Astrocyte (in vitro differentiated cells and primary cell): ENCODE results near the gene BRS3. TPM values are rescaled to one million over a fixed set of nuclear protein-coding genes. Genes with fewer than 3 reads are reported as not detected.

ENCODE experiments used
- DNase-seq: peaks from one replicate; pipeline ENCODE4 v3.0.0-alpha.2; 2010; ENCODE audit warnings: low read depth
- FAIRE-seq: peaks from 2 replicates; lab custom pipeline; 2011; peaks lifted over from hg19 to GRCh38; lab: Jason Lieb, UNC
- H2AFZ ChIP-seq: 2 replicates; pipeline ENCODE4 v1.6.0; 2012; ENCODE audit warnings: low read depth, low read length, inconsistent platforms
- H3K27ac ChIP-seq: 2 replicates; pipeline ENCODE4 v1.5.1; 2011; ENCODE audit warnings: low read depth, low read length, inconsistent platforms
- H3K27me3 ChIP-seq: 2 replicates; pipeline ENCODE4 v1.6.0; 2011; ENCODE audit warnings: low read length, inconsistent platforms; ENCODE audit not compliant: insufficient read depth
- H3K36me3 ChIP-seq: 2 replicates; pipeline ENCODE4 v1.5.1; 2011; ENCODE audit warnings: low read length, inconsistent platforms; ENCODE audit not compliant: insufficient read depth
- H3K4me1 ChIP-seq: 2 replicates; pipeline ENCODE4 v1.5.1; 2011; ENCODE audit warnings: low read length, inconsistent platforms; ENCODE audit not compliant: insufficient read depth
- H3K4me2 ChIP-seq: 2 replicates; pipeline ENCODE4 v1.6.0; 2012; ENCODE audit warnings: low read length, inconsistent platforms
- H3K4me3 ChIP-seq: 2 replicates; pipeline ENCODE4 v1.5.1; 2011; ENCODE audit warnings: low read depth, mild to moderate bottlenecking, low read length, inconsistent platforms; ENCODE audit not compliant: insufficient read depth
- H3K79me2 ChIP-seq: 2 replicates; pipeline ENCODE4 v1.6.0; 2012; ENCODE audit warnings: mild to moderate bottlenecking, low read length, inconsistent platforms; ENCODE audit not compliant: insufficient read depth
- H3K9ac ChIP-seq: 2 replicates; pipeline ENCODE4 v1.6.0; 2012; ENCODE audit warnings: mild to moderate bottlenecking, low read length, inconsistent platforms
- H3K9me3 ChIP-seq: 2 replicates; pipeline ENCODE4 v1.5.1; 2012; ENCODE audit warnings: low read depth, mild to moderate bottlenecking, low read length, inconsistent platforms; ENCODE audit not compliant: insufficient read depth
- H4K20me1 ChIP-seq: 2 replicates; pipeline ENCODE4 v1.6.0; 2012; ENCODE audit warnings: low read length, inconsistent platforms; ENCODE audit not compliant: insufficient read depth
- H3K27ac Mint-ChIP-seq: one replicate; pipeline ENCODE4 v1.8.0; 2021; ENCODE audit warnings: mild to moderate bottlenecking, mixed read lengths; ENCODE audit not compliant: unreplicated experiment
- H3K27me3 Mint-ChIP-seq: one replicate; pipeline ENCODE4 v1.8.0; 2021; ENCODE audit warnings: low read depth, mixed read lengths; ENCODE audit not compliant: unreplicated experiment
- H3K36me3 Mint-ChIP-seq: one replicate; pipeline ENCODE4 v1.8.0; 2021; ENCODE audit warnings: low read depth, mixed read lengths; ENCODE audit not compliant: unreplicated experiment
- H3K4me1 Mint-ChIP-seq: one replicate; pipeline ENCODE4 v1.8.0; 2021; ENCODE audit warnings: low read depth, mixed read lengths; ENCODE audit not compliant: unreplicated experiment
- H3K4me3 Mint-ChIP-seq: one replicate; pipeline ENCODE4 v1.8.0; 2021; ENCODE audit warnings: mild to moderate bottlenecking, moderate library complexity, mixed read lengths; ENCODE audit not compliant: unreplicated experiment
- H3K9me3 Mint-ChIP-seq: one replicate; pipeline ENCODE4 v1.8.0; 2021; ENCODE audit warnings: mild to moderate bottlenecking, mixed read lengths; ENCODE audit not compliant: unreplicated experiment
- EZH2 ChIP-seq: IDR thresholded peaks from 2 replicates; pipeline ENCODE4 v1.6.1; 2012; ENCODE audit warnings: mild to moderate bottlenecking, low read length, inconsistent platforms; ENCODE audit not compliant: insufficient read depth
- total RNA-seq: library from RNA; stranded (reverse); gene quantifications from 2 replicates; pipeline ENCODE4 v1.2.1, GENCODE V29; 2021
- TF ChIP-seq, protein P1 (sequence below): IDR thresholded peaks from 2 replicates; pipeline ENCODE4 v1.5.1; 2011; ENCODE audit warnings: low read depth, mild to moderate bottlenecking, inconsistent platforms, low read length, moderate library complexity; ENCODE audit not compliant: insufficient read depth

BRS3 gene
- total RNA-seq, 1 donor from 2014 or later = not detected

DNA sequence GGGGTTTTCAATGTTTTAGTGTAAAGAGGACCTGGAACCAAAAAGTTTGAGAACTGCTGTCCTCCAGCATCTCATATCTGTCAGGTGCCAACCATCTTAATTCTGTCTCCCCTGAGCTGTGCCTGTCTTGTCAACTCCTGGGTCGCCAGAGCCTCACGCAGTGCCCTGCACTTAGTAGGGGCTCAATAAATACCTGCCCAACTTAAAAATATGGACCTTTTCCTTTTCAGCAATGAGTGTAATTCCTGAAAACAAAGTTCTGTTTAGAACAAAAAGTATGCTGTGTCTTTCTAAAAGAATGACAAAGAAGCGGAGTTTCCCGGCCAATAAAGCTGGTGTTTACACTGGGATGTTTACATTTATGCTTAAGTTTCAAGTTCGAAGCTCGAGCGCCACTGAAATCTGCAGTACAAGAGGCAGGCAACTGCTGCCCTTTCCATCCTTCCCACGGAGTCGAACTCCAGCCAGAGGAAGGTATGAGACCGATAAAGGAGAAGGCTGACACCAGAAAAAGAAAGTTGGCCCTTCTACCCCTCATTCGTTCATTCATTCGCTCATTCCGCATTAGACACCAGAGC, 8.5 kb downstream of the BRS3 start:
- H2AFZ ChIP-seq = peak overlapping the region; percentile 90
- no peak for DNase-seq
- H3K27me3 ChIP-seq = no peaks in the 10 kb centered on the region
- Mint-ChIP-seq H3K4me3 (peak overlapping the region; percentile 89), H3K36me3 (no peaks in the 10 kb centered on the region), H3K9me3 (no peaks in the 10 kb centered on the region), H3K4me1 (no peaks in the 10 kb centered on the region), H3K27ac (peak overlapping the region; percentile 98), H3K27me3 (no peaks in the 10 kb centered on the region)
- H3K4me1 ChIP-seq = no peaks in the 10 kb centered on the region
- no peaks in the 10 kb centered on the region for H4K20me1 ChIP-seq
- H3K9ac ChIP-seq = peak overlapping the region; percentile 88
- peaks cover 21% of the 10 kb centered on the region for H3K79me2 ChIP-seq
- no peak for TF ChIP-seq EZH2
- TF ChIP-seq, protein P1, sequence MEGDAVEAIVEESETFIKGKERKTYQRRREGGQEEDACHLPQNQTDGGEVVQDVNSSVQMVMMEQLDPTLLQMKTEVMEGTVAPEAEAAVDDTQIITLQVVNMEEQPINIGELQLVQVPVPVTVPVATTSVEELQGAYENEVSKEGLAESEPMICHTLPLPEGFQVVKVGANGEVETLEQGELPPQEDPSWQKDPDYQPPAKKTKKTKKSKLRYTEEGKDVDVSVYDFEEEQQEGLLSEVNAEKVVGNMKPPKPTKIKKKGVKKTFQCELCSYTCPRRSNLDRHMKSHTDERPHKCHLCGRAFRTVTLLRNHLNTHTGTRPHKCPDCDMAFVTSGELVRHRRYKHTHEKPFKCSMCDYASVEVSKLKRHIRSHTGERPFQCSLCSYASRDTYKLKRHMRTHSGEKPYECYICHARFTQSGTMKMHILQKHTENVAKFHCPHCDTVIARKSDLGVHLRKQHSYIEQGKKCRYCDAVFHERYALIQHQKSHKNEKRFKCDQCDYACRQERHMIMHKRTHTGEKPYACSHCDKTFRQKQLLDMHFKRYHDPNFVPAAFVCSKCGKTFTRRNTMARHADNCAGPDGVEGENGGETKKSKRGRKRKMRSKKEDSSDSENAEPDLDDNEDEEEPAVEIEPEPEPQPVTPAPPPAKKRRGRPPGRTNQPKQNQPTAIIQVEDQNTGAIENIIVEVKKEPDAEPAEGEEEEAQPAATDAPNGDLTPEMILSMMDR = no peak
- H3K4me3 ChIP-seq = peak overlapping the region; percentile 83
- H3K27ac ChIP-seq = peak overlapping the region; percentile 92
- peaks cover 3% of the 10 kb centered on the region for H3K36me3 ChIP-seq
- H3K9me3 ChIP-seq = no peaks in the 10 kb centered on the region
- FAIRE-seq = peak; percentile 83
- peak overlapping the region; percentile 94 for H3K4me2 ChIP-seq

DNA sequence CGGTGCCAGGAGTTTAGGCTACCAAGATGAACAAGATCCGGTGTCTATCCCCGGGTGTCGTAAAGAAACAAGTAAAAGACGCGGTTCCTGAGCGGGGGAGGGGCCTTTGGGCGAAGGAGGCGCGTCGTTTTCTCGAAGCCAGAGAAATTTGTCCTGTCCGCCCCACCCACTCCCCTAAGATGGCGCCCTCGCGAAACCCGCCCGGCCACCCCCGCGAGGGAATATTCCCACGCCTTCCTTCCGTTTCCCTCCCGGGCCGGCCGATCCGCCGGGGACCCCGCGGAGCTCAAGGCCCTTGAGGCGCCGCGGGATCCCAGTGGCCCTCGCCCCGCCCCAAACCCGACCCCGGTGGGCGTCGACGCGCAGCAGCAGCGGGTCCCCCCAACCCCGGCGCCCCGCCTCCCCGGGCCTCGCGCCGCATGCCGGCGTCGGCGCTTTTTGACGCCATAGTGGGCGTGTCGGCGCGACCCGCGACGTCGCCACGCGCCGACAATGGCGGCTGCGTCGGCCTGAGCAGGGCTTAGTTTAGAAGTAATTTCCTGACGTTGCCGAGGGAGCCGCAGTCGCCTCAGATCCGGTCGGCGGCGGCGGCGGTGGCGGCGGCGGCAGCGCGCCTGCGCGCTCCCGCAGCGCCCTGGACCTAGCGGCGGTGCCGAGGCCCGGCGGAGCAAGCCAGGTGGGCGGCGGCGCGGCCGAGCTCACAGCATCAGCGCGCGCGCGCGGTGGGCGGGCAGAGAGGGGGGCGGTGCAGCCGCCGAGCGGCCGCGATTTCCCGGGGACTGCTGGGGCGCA, 9.2 kb downstream of the BRS3 start:
- DNase-seq (peak; percentile 76), FAIRE-seq (no peak)
- no peaks in the 10 kb centered on the region for H3K27me3 Mint-ChIP-seq
- H3K9me3 Mint-ChIP-seq = no peaks in the 10 kb centered on the region
- no peaks in the 10 kb centered on the region for H3K4me1 Mint-ChIP-seq
- H3K36me3 Mint-ChIP-seq = no peaks in the 10 kb centered on the region
- peak overlapping the region; percentile 98 for H3K27ac Mint-ChIP-seq
- H3K4me3 ChIP-seq = peak overlapping the region; percentile 86
- no peaks in the 10 kb centered on the region for H3K4me1 ChIP-seq
- no peaks in the 10 kb centered on the region for H4K20me1 ChIP-seq
- peaks cover 3% of the 10 kb centered on the region for H3K36me3 ChIP-seq
- H3K4me2 ChIP-seq = peak overlapping the region; percentile 94
- H3K9me3 ChIP-seq = no peaks in the 10 kb centered on the region
- peak overlapping the region; percentile 97 for H3K4me3 Mint-ChIP-seq
- H3K27me3 ChIP-seq = no peaks in the 10 kb centered on the region
- H3K27ac ChIP-seq = peak overlapping the region; percentile 92
- peak overlapping the region; percentile 90 for H2AFZ ChIP-seq
- H3K79me2 ChIP-seq = peaks cover 21% of the 10 kb centered on the region
- H3K9ac ChIP-seq = peak overlapping the region; percentile 88
- no peak for TF ChIP-seq EZH2
- TF ChIP-seq, protein P1 = no peak
